ENCODE results near the gene NUP210.

DNA sequence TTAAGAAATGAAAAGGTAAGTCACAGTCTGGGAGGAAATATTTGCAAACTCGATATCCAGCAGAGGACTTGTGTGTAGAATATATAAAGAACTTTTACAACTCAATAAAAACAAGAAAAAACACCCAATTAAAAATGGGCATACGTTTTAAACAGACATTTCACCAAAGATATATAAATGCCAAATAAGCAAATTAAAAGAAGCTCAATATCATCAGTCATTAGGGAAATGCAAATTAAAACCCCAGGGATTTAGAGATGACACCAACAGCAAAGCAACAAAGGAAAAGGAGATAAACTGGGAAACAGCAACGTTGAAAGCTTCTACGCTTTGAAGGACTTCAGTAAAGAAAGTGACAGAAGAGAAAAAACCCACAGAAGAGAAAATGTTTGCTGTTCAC, 132.3 kb downstream of the NUP210 start:
- TF ChIP-seq, protein P1, sequence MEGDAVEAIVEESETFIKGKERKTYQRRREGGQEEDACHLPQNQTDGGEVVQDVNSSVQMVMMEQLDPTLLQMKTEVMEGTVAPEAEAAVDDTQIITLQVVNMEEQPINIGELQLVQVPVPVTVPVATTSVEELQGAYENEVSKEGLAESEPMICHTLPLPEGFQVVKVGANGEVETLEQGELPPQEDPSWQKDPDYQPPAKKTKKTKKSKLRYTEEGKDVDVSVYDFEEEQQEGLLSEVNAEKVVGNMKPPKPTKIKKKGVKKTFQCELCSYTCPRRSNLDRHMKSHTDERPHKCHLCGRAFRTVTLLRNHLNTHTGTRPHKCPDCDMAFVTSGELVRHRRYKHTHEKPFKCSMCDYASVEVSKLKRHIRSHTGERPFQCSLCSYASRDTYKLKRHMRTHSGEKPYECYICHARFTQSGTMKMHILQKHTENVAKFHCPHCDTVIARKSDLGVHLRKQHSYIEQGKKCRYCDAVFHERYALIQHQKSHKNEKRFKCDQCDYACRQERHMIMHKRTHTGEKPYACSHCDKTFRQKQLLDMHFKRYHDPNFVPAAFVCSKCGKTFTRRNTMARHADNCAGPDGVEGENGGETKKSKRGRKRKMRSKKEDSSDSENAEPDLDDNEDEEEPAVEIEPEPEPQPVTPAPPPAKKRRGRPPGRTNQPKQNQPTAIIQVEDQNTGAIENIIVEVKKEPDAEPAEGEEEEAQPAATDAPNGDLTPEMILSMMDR (conservative IDR thresholded peaks at IDR 0.05; ENCODE audit: low read depth, low read length) = no peak
- TF ChIP-seq EZH2 (IDR thresholded peaks at IDR 0.05; ENCODE audit: low read length, unreplicated experiment) (no peak), EZH2phosphoT487 (IDR thresholded peaks at IDR 0.05; ENCODE audit: borderline replicate concordance, low read length) (no peak)
